Hepatocyte (in vitro differentiated cells): ENCODE results near the gene STN1. TPM values are rescaled to one million over a fixed set of nuclear protein-coding genes. Genes with fewer than 3 reads are reported as not detected.

ENCODE experiments used
- DNase-seq: peaks from one replicate; pipeline ENCODE4 v3.0.0-alpha.2; 2016; ENCODE audit warnings: low spot score
- H2AFZ ChIP-seq: fragments of 200-600 bp; sonication (generic); 2 replicates; pipeline ENCODE4 v1.6.0; 2016; ENCODE audit warnings: antibody characterized with exemption, mild to moderate bottlenecking
- H3K27ac ChIP-seq: fragments of 200-600 bp; sonication (generic); 2 replicates; pipeline ENCODE4 v1.5.1; 2016; ENCODE audit warnings: mild to moderate bottlenecking
- H3K27me3 ChIP-seq: fragments of 200-600 bp; sonication (generic); 2 replicates; pipeline ENCODE4 v1.6.1; 2016
- H3K36me3 ChIP-seq: fragments of 200-600 bp; sonication (generic); replicated peaks from 2 replicates; pipeline ENCODE4 v1.5.1; 2016; ENCODE audit warnings: low read depth; ENCODE audit not compliant: insufficient read depth
- H3K4me1 ChIP-seq: fragments of 200-600 bp; sonication (generic); 2 replicates; pipeline ENCODE4 v1.5.1; 2016; ENCODE audit warnings: mild to moderate bottlenecking, moderate library complexity; ENCODE audit not compliant: insufficient read depth
- H3K4me2 ChIP-seq: fragments of 200-600 bp; sonication (generic); 2 replicates; pipeline ENCODE4 v1.6.0; 2016
- H3K4me3 ChIP-seq: fragments of 200-600 bp; sonication (generic); 2 replicates; pipeline ENCODE4 v1.5.1; 2016; ENCODE audit warnings: mild to moderate bottlenecking
- H3K79me2 ChIP-seq: fragments of 200-600 bp; sonication (generic); 2 replicates; pipeline ENCODE4 v1.6.0; 2017; ENCODE audit warnings: mild to moderate bottlenecking
- H3K9me2 ChIP-seq: fragments of 200-600 bp; sonication (generic); replicated peaks from 2 replicates; pipeline ENCODE4 v1.6.0; 2017; ENCODE audit warnings: mild to moderate bottlenecking; ENCODE audit not compliant: insufficient read depth
- H3K9me3 ChIP-seq: fragments of 200-600 bp; sonication (generic); 2 replicates; pipeline ENCODE4 v1.5.1; 2016; ENCODE audit warnings: low read depth, mild to moderate bottlenecking
- H4K20me1 ChIP-seq: fragments of 200-600 bp; sonication (generic); 2 replicates; pipeline ENCODE4 v1.6.0; 2016; ENCODE audit warnings: mild to moderate bottlenecking; ENCODE audit not compliant: insufficient read depth, poor library complexity, severe bottlenecking
- CTCF ChIP-seq: fragments of 200-600 bp; sonication (generic); IDR thresholded peaks from 2 replicates; pipeline ENCODE4 v1.5.1; 2016; ENCODE audit warnings: antibody characterized with exemption, mild to moderate bottlenecking; ENCODE audit not compliant: poor library complexity
- EZH2 ChIP-seq: fragments of 200-600 bp; sonication (generic); IDR thresholded peaks from 2 replicates; pipeline ENCODE4 v1.6.1; 2016; ENCODE audit warnings: antibody characterized with exemption, mild to moderate bottlenecking, borderline replicate concordance
- EZH2phosphoT487 ChIP-seq: fragments of 200-600 bp; sonication (generic); IDR thresholded peaks from one replicate; pipeline ENCODE4 v1.6.1; 2018; ENCODE audit warnings: antibody characterized with exemption, mild to moderate bottlenecking, low read depth, moderate library complexity; ENCODE audit not compliant: unreplicated experiment, severe bottlenecking
- WGBS: methylation state at CpG from one replicate; pipeline ENCODE4 v1.1.6; 2016; ENCODE audit warnings: low lambda C conversion rate; ENCODE audit errors: missing lambda C conversion rate; 5-methylcytosine and 5-hydroxymethylcytosine counted together
- polyA plus RNA-seq: library from polyadenylated mRNA; unstranded; fragments of >200 nt; fragmentation: Nextera tagmentation; extraction: Ambion mirVana; gene quantifications from 2 replicates; pipeline ENCODE4 v1.2.1, GENCODE V29; 2016
- total RNA-seq: library from RNA; depleted of rRNA; stranded (reverse); fragments of >200 nt; gene quantifications from 2 replicates; pipeline ENCODE4 v1.2.3, GENCODE V29; 2014

Gene STN1
- total and polyA plus RNA-seq, 2 experiments from 2014 or later, result 20.1 to 20.2 TPM

- no peaks in the 10 kb centered on the region for H3K9me3 ChIP-seq
- H3K4me3 ChIP-seq, result no peak overlapping the region
- no peak for DNase-seq
- H3K4me2 ChIP-seq, result no peak overlapping the region
- peaks cover 41% of the 10 kb centered on the region for H3K4me1 ChIP-seq
- H3K79me2 ChIP-seq, result no peaks in the 10 kb centered on the region
- H3K27me3 ChIP-seq, result no peaks in the 10 kb centered on the region
- H3K9me2 ChIP-seq, result no peaks in the 10 kb centered on the region
- no peak overlapping the region for H3K27ac ChIP-seq
- H2AFZ ChIP-seq, result no peak overlapping the region
- 90% methylated on average over 3 of the region's 3 CpGs for WGBS
- no peaks in the 10 kb centered on the region for H4K20me1 ChIP-seq
- no peaks in the 10 kb centered on the region for H3K36me3 ChIP-seq
- TF ChIP-seq CTCF (no peak), EZH2phosphoT487 (no peak)
These were observed 25.8 kb downstream of the STN1 start for GRCh38 chr10:103892181-103892580.

- H3K4me3 ChIP-seq, result no peak overlapping the region
- H3K27me3 ChIP-seq, result no peaks in the 10 kb centered on the region
- peaks cover 41% of the 10 kb centered on the region for H3K4me1 ChIP-seq
- no peaks in the 10 kb centered on the region for H3K9me3 ChIP-seq
- H2AFZ ChIP-seq, result no peak overlapping the region
- H3K9me2 ChIP-seq, result no peaks in the 10 kb centered on the region
- no peak for DNase-seq
- H3K79me2 ChIP-seq, result no peaks in the 10 kb centered on the region
- TF ChIP-seq EZH2phosphoT487 (no peak), CTCF (no peak)
- 80% methylated on average over 2 of the region's 2 CpGs for WGBS
- H4K20me1 ChIP-seq, result no peaks in the 10 kb centered on the region
- H3K36me3 ChIP-seq, result no peaks in the 10 kb centered on the region
- H3K27ac ChIP-seq, result peak overlapping the region; percentile 97
- H3K4me2 ChIP-seq, result peak overlapping the region; percentile 16
These were observed 27.3 kb downstream of the STN1 start for GRCh38 chr10:103890688-103891087.

- Histone ChIP-seq H3K27me3 (no peaks in the 10 kb centered on the region), H3K79me2 (no peaks in the 10 kb centered on the region), H3K9me2 (no peaks in the 10 kb centered on the region), H4K20me1 (no peaks in the 10 kb centered on the region), H3K4me2 (peak overlapping the region; percentile 39), H3K9me3 (no peaks in the 10 kb centered on the region), H3K27ac (peak overlapping the region; percentile 97), H2AFZ (no peak overlapping the region), H3K4me1 (peaks cover 41% of the 10 kb centered on the region), H3K36me3 (no peaks in the 10 kb centered on the region), H3K4me3 (no peak overlapping the region)
- WGBS, result 55% methylated on average over 4 of the region's 4 CpGs
- peak; percentile 79 for DNase-seq
- no peak for TF ChIP-seq CTCF
- no peak for TF ChIP-seq EZH2phosphoT487
- no peak for TF ChIP-seq EZH2
These were observed 27.8 kb downstream of the STN1 start for GRCh38 chr10:103890194-103890658.

GRCh38 chr10:103889121-103889720 lies 28.8 kb downstream of the STN1 start:
- H3K27ac ChIP-seq, result peak overlapping the region; percentile 97
- H3K36me3 ChIP-seq, result no peaks in the 10 kb centered on the region
- H3K4me3 ChIP-seq, result no peak overlapping the region
- H3K9me3 ChIP-seq, result no peaks in the 10 kb centered on the region
- no peak overlapping the region for H3K4me2 ChIP-seq
- WGBS, result 87% methylated on average over 2 of the region's 2 CpGs
- H3K27me3 ChIP-seq, result no peaks in the 10 kb centered on the region
- H4K20me1 ChIP-seq, result no peaks in the 10 kb centered on the region
- no peak overlapping the region for H2AFZ ChIP-seq
- no peaks in the 10 kb centered on the region for H3K9me2 ChIP-seq
- H3K4me1 ChIP-seq, result peaks cover 33% of the 10 kb centered on the region
- no peak for TF ChIP-seq CTCF
- TF ChIP-seq EZH2, result no peak
- TF ChIP-seq EZH2phosphoT487, result no peak
- no peaks in the 10 kb centered on the region for H3K79me2 ChIP-seq
- DNase-seq, result no peak
